ENCODE results near the gene DLK2.
A peak's percentile ranks its signal among the peaks of the same experiment; 100 is the strongest.
"Not testable (repeated sequence)": the region's sequence is repeated elsewhere in the genome, so short reads cannot be mapped to it uniquely, and the experiment has no call there.

The DLK2 gene

DNA sequence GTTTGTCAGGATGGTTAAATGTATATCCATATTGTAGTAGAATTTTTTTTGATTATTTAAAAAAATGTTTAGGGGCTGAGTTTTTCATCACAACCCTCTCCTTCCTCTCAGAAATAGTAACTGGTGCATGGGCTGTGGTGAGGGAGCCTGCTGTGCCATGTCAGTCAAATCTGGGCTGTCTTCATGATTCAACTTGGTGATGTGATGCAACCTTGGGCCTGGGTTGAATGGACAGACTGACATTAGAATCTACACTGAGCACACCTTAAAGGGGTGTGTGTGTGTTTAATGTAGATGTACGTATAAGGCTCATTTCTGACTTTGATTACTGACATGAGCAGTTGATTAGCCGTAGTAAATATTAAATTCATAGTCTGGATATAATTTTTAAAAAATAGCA is 25.7 kb upstream of the DLK2 start:
- no peak for DNase-seq

DNA sequence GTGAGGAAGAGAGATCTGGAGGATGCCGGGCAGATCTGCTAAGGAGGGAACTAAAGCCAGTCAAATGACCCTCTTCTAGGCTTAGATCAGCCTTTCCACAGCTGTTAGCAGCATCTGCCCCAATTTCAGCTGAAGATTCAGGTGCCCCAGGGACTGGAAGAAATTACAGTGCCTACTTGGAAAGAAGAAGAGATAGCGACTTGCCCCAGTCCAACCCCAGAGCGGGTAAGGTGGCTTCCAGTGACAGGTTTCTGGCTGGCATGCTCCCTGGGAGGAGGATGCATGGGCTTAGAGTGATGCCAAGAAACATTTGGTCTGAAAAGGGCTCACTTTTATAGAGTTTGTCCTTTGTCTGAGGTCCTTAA is 22.6 kb upstream of the DLK2 start:
- no peak for DNase-seq

DNA sequence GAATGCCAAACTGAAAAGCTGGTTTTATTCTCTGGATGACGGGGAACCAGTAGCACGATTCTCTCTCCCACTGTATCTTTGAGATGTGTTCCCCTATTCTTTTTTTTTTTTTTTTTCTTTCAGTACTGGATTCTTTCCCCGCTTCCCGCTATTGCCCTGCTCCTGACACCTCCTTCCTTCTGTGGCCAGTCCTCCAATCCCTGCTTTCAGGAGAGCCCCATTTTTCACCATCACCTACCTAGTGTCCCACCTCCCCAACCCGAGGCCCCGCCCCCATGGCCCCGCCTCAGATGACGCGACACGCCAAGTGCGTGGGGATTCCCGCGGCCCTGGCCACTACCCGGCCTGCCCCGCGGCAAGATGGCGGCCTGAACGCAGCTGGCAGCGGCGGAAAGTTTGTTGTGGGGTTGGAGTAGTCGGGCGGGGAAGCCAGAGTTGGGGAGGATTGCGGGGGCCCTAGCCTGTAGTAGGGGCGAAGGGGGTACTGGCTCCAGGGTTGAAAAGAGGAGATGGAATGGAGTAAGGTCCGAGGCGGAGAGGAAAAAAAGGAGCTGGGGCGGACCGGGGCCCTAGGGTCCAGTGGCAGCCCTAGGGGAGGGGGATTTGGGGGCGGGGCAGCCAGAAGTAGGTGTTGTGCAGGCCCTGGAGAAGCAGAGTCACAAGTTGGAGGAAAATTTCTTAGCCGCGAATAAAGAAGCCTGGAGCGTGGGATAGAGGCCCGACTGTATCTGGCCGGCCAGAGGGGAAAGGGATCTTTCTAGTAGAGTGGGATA is 22.1 kb upstream of the DLK2 start, which contains the start of gene TJAP1:
TSS of gene TJAP1 (plus strand) at position 336 of the 773 bp plus-strand sequence. CDS start 21,432 bp downstream, outside the sequence.
- DNase-seq: peak; percentile 77

DNA sequence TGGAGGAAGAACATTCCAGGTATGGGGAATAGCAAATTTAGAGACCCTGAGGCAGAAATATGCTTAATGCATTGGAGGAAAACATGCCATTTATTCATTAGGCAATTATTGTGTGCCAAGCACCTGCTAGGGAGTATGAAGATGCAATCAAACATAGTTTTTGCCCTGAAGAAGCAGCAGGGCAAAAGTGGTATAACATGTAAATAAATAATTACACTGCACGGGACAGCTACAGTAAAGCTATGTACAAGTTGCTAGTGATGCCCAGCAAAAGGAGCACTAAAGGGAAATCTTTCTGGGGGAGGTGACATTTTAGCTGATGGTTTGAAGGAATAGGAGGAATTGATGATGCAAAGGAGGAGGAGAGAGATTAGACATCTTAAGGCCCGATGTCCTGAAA is 21.4 kb upstream of the DLK2 start:
- DNase-seq: no peak

DNA sequence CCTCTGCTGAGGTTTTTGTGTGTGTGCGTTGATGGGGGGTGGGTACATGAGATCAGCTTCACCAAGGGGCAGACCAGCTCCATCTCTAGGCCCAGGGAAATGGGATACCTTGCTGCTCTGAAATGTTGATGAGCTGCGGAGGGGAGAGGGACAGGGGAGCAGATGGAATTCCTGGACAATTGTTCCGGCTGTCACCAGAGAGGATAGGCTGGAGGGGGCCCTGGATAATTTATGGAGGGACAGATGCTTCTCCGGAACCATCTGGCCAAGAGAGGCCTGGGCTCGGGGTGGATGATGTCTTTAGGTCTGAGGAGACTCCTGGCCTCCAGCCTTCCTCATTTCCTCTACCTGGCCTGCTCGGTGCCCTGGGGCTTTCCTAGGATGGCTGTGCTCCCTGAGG is 20.2 kb upstream of the DLK2 start:
- DNase-seq: no peak

DNA sequence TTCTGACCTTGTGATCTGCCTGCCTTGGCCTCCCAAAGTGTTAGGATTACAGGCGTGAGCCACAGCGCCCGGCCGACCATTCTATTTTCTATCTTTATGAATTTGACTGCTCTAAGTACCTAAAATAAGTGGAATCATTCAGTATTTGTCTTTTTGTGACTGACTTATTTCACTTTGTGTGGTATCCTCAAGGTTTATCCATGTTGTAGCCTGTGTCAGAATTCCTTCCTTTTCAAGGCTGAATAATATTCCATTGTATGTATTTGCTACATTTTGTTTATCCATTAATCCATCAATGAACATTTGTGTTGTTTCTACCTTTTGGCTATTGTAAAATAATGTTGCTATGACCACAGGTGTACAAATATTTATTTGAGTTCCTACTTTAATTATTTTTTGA is 17.2 kb upstream of the DLK2 start:
- DNase-seq: no peak

DNA sequence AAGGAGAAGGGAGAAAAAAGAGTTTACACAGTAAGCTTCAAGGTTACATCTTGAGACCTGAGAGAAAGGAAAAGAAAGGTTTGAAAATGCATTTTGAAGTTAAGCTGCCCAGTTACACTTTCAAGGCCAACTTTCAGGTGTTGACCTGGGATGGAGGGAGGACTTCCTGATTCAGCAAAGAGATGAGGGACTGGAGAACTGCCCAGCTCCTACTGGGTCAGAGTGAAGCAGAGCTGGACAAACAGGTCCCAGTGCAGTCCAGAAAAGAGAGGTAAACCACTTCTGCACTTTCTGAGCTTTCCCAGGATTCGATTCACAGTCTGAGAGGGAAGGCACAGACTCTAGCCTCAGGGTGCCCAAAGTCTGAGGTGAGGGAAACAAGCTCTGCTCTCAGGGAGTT is 16.1 kb upstream of the DLK2 start:
- DNase-seq: no peak

DNA sequence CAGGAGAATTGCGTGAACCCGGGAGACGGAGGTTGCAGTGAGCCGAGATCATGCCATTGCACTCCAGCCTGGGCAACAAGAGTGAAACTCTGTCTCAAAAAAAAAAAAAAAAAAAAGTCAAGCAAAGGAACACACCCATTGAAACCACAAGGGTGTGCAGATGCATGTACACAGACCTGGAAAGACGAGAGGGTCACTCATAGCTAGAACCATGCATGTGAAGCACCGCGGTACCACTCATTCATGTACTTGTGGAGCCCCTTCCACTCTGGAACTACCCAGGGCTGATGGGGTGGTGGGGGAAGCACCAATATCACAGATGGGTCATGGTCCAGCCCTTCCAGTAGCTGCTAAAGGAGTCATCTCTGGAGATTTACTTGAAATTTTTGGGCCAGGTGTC is 14.6 kb upstream of the DLK2 start:
- no peak for DNase-seq

DNA sequence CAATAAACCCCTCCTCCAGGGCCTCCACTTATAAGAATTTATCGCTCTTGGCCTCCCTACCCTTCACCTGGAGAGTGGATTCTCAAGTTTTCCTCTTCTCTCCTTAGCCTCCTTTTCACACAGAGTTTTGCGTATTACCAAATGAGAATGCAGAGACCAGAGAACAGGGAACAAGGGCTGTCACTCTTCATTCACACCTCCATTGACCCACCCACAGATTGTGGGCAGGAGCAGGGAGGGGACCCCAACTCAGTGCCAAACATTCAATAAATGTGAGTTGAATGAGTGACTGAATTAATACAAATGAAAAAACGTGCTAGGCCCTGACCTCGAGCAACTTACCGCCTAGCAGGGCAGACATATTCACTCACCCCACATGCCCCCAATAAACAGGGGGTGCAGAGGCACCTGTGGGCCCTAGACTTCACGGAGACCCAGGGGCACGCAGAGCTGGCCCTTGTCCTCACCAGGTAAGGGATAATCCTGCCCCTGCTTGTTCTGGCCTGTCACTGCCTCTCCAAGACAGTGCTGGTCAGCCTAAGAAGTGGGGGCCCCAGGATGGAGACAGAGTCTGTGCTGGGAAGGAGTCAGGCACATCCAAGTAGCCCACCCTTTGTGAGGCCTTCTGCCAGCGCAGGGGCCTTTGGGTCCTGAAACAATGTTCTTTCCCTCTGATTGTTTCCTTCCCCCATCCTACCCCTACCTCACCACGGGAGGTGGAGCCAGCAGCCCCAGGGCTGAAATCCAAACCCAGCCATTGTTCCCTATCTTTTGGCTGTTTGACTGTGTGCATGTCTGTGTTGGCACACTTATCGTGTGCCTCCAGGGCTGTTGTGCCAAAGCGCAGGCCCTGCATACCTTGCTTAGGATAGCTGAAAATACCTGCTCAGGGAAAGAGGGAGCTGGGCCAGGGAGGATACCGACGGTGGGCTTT is 13.7 kb upstream of the DLK2 start:
- DNase-seq: no peak

DNA sequence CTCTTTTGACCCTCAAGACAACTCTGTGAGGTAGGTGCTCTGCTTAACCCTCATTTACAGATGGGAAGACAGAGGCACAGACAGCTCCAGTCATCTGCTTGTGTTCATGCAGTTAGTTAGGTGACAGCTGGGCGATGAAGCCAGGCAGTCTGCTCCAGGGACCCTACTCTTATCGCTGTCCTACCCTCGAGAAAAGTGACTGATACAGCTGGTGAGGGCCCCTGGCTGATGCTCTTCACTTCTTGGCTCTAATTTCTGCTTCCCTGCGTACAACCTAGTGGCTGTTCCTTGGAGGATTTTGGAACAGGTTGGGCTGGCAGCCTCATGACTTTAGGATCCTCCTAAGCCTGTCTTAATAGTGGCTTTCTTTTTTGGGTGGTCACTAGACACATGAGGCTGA is 12.9 kb upstream of the DLK2 start:
- no peak for DNase-seq

DNA sequence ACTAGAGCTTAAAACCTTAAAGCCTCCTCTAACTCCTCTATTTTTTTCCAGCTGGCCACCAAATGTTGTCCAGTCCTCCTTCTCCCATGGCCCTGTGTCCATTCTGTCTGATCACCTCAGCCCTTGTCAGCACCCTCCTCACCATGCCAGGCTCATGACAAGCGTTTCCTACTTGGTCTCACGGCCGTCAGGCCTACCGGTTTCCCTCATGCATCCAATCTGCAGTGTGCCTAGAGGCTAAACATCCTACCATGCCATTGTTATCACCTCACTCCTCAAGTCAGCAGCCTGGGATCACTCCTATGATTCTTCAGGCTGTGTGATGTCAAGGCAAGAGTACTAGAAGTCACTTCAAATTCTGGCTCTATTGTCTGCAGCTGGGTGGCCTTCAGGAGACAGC is 12.4 kb upstream of the DLK2 start:
- no peak for DNase-seq

DNA sequence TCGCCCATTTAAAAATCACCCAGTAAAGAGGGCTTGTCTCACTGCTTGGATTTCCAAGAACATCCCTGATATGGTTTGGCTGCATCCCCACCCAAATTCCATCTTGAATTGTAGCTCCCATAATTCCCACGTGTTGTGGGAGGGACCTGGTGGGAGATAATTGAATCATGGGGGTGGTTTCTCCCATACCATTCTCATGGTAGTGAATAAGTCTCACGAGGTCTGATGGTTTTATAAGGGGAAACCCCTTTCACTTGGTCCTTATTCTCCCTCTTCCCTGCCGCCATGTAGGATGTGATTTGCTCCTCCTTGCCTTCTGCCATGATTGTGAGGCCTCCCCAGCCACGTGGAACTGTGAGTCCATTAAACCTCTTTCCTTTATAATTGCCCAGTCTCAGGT is 11.9 kb upstream of the DLK2 start:
- not testable (repeated sequence) for DNase-seq

DNA sequence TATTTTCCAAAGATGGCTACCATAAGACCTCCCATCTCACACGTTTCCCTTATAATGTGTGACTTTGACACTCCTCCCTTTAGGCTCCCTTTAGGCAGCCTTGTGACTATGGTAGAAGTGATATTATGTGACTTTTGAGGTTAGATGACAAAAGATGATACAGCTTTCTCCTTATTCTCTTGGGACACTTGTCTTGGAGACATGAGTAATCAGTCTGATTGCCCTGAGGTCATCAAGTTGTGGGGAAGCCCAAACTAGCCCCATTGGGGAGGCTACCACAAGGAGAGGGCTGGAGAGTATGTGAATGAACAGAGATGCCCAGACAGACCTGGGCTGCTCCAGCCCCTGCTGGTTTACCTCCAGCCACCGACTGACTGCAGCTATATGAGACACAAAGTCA is 10.6 kb upstream of the DLK2 start:
- no peak for DNase-seq

DNA sequence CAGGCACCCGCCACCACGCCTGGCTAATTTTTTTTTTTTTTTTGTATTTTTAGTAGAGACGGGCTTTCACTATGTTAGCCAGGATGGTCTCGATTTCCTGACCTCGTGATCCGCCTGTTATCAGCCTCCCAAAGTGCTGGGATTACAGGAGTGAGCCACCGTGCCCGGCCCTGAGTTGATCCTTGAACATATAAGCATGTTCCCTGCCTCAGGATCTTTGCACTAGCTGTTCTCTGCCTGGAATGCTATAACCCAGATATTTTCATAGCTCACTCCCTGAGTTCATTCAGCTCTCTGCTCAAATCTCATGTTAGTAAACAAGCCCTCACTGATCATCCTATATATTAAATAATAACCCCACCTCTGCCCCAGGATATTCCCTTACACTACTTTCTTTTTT is 9.0 kb upstream of the DLK2 start:
- no peak for DNase-seq

DNA sequence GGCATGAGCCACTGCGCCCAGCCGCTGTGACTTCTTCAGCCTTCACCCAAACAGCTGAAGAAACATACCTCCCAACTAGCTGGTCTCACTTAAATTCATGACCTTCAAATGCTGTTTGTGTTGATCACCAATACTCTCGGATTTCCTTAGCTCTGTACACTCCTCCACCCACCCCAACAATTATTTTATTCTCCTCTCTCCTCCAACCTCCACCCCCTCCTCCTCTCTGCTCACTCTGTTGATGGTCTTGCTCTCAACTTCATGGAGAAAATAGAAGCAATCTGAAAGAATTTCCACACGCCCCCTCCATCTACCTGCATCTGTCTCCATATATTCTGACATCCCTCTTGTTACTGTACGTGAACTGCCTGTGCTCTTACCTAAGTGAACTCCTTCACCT is 6.6 kb upstream of the DLK2 start:
- DNase-seq: no peak

DNA sequence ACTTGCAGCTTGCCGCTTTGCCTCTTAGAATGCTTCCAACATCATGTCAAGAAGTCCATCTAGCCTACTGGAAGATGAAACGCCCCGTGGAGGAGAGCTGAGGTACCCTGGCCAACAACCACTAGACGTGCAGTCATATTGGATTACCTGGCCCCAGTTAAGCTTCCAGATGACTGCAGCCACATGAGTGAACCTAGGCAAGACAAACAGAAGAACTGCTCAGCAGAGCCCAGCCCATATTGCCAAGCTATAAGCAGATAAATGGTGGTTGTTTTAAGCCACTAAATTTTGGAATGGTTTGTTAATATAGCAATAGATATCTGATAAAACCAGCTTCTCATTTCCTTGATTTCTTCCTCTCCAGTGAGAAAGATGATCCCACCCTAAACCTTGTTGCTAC is 4.7 kb upstream of the DLK2 start:
- no peak for DNase-seq

DNA sequence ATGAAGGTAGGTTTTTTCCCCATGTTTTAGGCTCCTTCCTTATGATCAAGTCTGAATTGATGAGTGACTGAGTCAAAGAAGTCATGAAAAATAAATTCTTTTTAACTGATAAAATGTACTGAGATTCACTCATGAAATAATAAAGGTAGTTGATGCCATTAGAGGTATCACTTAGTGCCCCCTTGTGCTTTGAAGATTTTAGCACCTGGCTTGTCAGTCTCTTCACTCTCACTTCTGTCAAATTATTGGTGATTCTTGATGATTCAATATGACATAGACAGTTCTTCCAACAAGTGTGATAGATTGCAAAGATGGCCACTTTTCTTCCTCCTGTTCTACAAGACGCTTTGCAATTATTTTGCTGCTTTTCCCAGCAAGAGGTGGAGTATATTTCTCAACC is 4.2 kb upstream of the DLK2 start:
- no peak for DNase-seq

DNA sequence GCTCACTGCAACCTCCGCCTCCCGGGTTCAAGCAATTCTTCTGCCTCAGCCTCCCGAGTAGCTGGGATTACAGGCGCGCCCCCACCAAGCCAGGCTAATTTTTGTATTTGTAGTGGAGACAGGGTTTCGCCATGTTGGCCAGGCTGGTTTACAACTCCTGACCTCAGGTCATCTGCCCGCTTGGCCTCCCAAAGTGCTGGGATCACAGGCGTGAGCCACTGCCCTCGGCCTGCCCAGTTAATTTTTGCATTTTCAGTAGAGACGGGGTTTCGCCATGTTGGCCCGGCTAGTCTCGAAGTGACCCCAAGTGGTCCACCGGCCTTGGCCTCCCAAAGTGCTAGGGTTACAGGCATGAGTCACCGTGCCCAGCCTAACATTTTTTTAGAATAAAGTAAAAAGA is 2.8 kb upstream of the DLK2 start:
- not testable (repeated sequence) for DNase-seq

DNA sequence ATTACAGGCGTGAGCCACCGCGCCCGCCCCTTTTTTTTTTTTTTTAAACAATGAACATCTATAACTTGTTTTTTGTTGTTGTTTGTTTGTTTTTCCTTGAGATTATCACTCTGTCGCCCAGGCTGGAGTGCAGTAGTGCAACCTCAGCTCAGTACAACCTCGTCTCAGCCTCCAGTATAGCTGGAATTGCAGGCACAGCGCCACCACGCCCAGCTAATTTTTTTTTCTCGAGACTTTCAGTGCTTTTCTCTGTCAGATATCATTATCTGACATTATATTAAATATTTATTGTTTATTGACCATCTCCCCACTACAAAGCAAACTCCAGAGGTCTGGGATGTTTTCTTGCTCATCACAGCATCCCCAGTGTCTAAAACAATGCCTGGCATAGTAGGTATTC is 2.3 kb upstream of the DLK2 start:
- DNase-seq: no peak

DNA sequence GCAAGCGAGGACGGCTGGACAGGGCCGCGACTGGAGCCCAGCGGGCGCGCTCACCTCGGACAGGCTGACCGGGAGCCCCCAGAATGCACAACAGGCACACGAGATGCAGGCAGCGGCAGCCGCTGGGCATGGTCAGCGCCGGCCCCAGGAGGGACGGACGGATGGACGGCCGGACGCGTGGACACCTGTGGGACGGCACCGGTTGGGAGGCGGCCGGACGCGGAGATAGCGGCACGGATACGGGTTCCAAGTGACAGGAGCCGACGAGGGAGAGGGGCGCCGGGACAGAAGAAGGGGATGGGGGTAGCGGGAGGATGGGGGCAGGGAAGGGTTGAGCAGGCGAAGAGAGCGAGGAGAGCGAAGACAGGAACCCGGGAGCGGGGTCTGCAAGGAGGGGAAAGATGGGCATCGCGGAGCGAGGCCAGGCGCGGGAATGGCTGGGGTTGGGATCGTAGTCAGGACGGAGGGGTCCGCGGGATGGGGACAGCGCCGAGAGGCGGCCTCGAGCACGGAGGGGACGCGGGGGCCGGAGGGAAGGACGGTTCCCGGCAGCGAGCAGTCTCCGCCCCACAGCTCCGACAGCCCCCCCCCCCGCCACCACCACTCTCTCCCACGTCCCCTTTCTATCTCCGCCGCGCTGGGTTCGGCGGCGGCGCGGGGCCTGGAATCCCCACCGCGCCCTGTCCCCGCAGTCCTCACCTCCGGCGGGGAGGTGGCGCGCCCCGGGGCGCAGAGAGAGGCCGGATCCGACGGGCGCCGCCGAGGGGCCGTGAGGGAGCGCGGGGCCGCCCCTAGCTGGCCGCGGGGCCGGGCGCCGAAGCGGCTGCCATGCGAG is 435 bp downstream of the DLK2 start:
- DNase-seq: no peak

DNA sequence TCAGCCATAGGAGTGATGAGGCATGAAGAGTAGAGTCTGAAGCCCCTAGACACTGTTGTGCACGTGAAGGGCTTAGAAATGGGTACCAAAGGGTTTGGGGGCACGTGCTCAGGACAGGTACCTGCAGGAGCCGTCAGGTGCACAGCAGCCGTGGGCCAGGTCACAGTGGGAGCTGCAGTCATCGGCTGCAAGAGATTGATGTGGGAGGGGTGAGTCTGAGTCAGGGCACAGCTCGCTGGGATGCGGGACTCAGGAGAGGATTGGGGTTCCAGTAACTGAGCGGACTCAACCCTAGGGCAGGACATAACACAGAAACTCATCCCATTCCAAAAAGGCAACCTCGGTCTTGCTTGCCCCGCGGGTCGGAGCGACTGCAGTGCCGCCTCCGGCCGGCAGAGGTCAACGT is 1.1 kb downstream of the DLK2 start:
- no peak for DNase-seq

DNA sequence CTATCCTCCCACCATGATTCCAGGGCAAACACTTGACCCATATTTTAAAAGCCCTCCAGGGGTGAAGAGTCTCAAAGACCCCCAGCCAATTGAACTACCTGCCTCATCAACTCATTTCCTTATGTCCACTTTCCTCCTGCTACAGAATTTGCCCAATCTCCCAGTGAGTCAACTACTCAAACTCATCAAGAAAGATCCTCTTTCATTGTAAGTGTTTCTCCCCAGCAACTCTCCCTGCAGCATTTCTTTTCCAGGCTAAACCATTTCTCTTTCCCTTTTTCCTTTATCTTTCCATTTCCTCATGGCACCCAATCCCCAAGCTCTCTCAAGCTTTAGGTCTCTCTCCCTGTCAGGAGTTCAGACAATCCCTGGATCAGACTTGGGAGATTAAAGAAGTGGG is 1.5 kb downstream of the DLK2 start:
- no peak for DNase-seq

DNA sequence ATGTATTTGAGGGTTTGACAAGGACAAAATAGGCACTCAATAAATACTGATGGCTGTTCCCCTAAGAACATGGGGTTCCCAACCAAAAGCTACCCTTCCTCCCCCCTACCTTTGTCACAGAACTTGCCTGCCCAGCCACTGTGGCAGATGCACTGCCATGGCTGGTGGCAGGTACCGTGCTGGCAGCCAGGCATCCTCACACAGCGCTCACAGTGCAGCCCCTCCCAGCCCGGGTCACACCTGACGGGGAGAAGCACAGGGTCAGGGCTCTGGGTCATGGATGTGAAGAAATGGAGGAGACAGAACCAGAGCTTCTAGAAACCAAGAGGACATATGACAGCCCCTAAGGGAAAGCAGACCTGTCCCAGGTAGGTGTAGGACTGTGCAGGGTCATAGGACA is 2.5 kb downstream of the DLK2 start:
- no peak for DNase-seq
